SU-DHL-6 (cell line): Measurements from ENCODE around the gene B4GALT3.

Source experiments
- CTCF ChIP-seq: fragments of 200-600 bp; sonication (generic); IDR thresholded peaks from one replicate; pipeline ENCODE4 v1.5.1; 2017; ENCODE audit warnings: antibody characterized with exemption, mild to moderate bottlenecking, low read length, moderate library complexity; ENCODE audit not compliant: insufficient read depth, poor library complexity, severe bottlenecking
- EZH2phosphoT487 ChIP-seq: fragments of 200-600 bp; sonication (generic), shearing (Covaris generic); conservative IDR thresholded peaks from 2 replicates; pipeline ENCODE4 v1.6.1; 2018; ENCODE audit warnings: mild to moderate bottlenecking, antibody characterized with exemption, low read length, moderate library complexity, mixed read lengths

- no peak for TF ChIP-seq CTCF
- no peak for TF ChIP-seq EZH2phosphoT487
Observed at GRCh38 chr1:161196111-161196510, 18.8 kb upstream of the B4GALT3 start.
